Limb (tissue), 2 donors: Measurements from ENCODE around the gene LRP1B.

Source experiments
- DNase-seq, 2 donors: peaks; one replicate each; pipeline ENCODE4 v3.0.0-alpha.2; 2016; ENCODE audit errors: extremely low spot score in 2 of 2

The LRP1B gene

GRCh38 chr2:140186313-140186712 is 1944.5 kb downstream of the LRP1B start:
- DNase-seq = peak in 1 of 2 donors; percentile 12

- DNase-seq = no peak
These were observed 1945.7 kb downstream of the LRP1B start for GRCh38 chr2:140185076-140185475.

GRCh38 chr2:140183056-140183765 is 1947.6 kb downstream of the LRP1B start:
- DNase-seq = no peak
